ENCODE results near the gene KRT76. TPM values are rescaled to one million over a fixed set of nuclear protein-coding genes. Genes with fewer than 3 reads are reported as not detected.

KRT76 gene
- total RNA-seq, 1 experiment from 2014 or later: not detected

DNA sequence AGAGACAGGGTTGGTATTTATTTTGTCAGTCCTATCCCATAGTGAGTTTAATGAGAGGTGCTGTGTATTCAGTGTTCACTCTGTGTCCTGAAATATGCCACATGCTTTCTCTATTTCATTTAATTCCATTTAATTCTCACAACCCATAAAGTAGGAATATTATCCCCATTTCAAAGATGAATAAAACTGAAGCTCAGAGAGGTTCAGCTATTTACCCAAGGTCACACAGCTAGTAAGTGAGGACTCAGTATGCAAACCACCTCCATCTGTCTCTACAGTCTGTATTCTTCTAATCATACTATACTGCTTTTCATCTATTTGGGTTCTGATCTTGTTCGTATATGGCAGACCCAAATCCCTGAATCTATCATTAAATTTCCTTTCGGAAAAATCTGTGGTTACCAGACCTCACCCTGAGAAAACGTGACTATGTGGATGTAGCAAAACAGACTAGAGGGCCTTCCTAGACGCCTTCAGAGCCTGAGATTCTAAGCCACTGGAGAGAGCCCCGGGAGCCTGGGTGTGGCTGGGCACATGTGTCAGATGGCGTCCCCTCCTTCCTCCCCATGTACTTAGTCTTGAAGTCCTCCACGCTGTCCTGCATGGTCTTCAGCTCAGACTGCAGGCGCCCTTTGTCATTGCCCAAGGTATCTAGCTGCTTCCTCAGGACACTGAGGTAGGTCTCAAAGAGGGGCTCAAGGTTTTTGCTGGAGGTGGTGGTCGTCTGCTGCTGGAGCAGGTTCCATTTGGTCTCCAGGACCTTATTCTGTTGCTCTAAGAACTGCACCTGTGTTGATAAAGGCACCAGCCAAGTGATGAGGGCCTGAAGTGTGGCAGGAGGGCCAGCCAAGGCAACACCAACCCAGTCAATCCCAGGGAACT is 34.3 kb upstream of the KRT76 start:
- Mint-ChIP-seq H3K36me3 (ENCODE audit: insufficient read depth, unreplicated experiment) (no peaks in the 10 kb centered on the region), H3K27me3 (ENCODE audit: unreplicated experiment) (peaks cover 51% of the 10 kb centered on the region), H3K4me3 (ENCODE audit: low read depth, unreplicated experiment) (no peak overlapping the region), H3K4me1 (ENCODE audit: low read depth, unreplicated experiment) (peaks cover 8% of the 10 kb centered on the region), H3K9me3 (ENCODE audit: low read depth, unreplicated experiment) (no peaks in the 10 kb centered on the region), H3K27ac (ENCODE audit: unreplicated experiment) (no peak overlapping the region)
- intact Hi-C loops (cut with micrococcal nuclease; ENCODE audit: unreplicated experiment): no loop called here
- TF ChIP-seq, protein P1, sequence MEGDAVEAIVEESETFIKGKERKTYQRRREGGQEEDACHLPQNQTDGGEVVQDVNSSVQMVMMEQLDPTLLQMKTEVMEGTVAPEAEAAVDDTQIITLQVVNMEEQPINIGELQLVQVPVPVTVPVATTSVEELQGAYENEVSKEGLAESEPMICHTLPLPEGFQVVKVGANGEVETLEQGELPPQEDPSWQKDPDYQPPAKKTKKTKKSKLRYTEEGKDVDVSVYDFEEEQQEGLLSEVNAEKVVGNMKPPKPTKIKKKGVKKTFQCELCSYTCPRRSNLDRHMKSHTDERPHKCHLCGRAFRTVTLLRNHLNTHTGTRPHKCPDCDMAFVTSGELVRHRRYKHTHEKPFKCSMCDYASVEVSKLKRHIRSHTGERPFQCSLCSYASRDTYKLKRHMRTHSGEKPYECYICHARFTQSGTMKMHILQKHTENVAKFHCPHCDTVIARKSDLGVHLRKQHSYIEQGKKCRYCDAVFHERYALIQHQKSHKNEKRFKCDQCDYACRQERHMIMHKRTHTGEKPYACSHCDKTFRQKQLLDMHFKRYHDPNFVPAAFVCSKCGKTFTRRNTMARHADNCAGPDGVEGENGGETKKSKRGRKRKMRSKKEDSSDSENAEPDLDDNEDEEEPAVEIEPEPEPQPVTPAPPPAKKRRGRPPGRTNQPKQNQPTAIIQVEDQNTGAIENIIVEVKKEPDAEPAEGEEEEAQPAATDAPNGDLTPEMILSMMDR (IDR thresholded peaks at IDR 0.05; ENCODE audit: unreplicated experiment): no peak
- CTCF ChIA-PET: no interaction called here
- DNase-seq: no peak
- BruUV-seq (replicated peaks): no TSS peak

DNA sequence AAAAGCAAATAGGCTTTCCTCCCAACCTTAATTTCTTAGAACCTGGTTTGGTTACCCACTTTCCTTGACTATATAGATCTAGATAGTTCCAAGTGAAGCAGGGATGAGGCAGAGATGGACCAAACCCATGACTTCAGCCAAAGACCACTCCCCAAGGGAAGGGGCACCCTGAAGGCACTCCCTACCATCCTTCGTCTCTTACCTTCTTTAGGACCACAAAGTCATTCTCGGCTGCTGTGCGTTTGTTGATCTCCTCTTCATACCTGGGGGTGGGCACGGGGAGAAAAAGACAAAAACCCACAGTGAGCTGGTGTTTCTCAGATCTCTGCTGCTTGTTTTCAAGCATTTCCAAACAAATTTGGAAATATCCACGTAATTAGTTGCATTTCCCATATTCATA is 33.4 kb upstream of the KRT76 start:
- TF ChIP-seq, protein P1 (IDR thresholded peaks at IDR 0.05; ENCODE audit: unreplicated experiment): no peak
- BruUV-seq (replicated peaks): no TSS peak
- CTCF ChIA-PET: no interaction called here

DNA sequence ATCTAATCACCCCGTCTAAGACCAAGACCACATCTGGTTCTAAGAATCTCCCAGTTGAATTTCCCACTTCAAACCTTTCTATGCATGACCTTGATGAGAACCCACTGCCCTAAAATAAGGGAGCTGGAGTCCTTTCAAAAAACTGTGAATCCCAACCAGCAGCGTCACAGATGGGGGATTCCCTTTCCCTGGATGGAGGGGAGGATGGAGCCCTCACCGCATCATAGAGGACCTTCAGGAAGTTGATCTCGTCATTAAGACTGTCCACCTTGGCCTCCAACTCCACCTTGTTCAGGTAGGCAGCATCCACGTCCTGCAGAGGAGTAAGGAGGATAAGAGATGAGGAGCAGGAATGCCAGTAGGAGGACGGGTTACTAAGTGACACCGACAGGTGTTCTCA is 32.0 kb upstream of the KRT76 start:
- BruUV-seq (replicated peaks): no TSS peak
- no peaks in the 10 kb centered on the region for H3K36me3 Mint-ChIP-seq (ENCODE audit: insufficient read depth, unreplicated experiment)
- peaks cover 3% of the 10 kb centered on the region for H3K4me1 Mint-ChIP-seq (ENCODE audit: low read depth, unreplicated experiment)
- TF ChIP-seq, protein P1 (IDR thresholded peaks at IDR 0.05; ENCODE audit: unreplicated experiment): no peak
- no peak for DNase-seq
- intact Hi-C loops (cut with micrococcal nuclease; ENCODE audit: unreplicated experiment): no loop called here
- CTCF ChIA-PET: no interaction called here
- peaks cover 51% of the 10 kb centered on the region for H3K27me3 Mint-ChIP-seq (ENCODE audit: unreplicated experiment)
- no peak overlapping the region for H3K4me3 Mint-ChIP-seq (ENCODE audit: low read depth, unreplicated experiment)
- H3K9me3 Mint-ChIP-seq (ENCODE audit: low read depth, unreplicated experiment): no peaks in the 10 kb centered on the region
- no peak overlapping the region for H3K27ac Mint-ChIP-seq (ENCODE audit: unreplicated experiment)

More for the DNA sequence above, 33.4 kb upstream of the KRT76 start:
- Mint-ChIP-seq H3K27me3 (ENCODE audit: unreplicated experiment) (peaks cover 59% of the 10 kb centered on the region), H3K4me1 (ENCODE audit: low read depth, unreplicated experiment) (peaks cover 8% of the 10 kb centered on the region), H3K27ac (ENCODE audit: unreplicated experiment) (no peak overlapping the region), H3K4me3 (ENCODE audit: low read depth, unreplicated experiment) (no peak overlapping the region), H3K9me3 (ENCODE audit: low read depth, unreplicated experiment) (no peaks in the 10 kb centered on the region), H3K36me3 (ENCODE audit: insufficient read depth, unreplicated experiment) (no peaks in the 10 kb centered on the region)
- intact Hi-C loops (cut with micrococcal nuclease; ENCODE audit: unreplicated experiment): no loop called here
- no peak for DNase-seq

DNA sequence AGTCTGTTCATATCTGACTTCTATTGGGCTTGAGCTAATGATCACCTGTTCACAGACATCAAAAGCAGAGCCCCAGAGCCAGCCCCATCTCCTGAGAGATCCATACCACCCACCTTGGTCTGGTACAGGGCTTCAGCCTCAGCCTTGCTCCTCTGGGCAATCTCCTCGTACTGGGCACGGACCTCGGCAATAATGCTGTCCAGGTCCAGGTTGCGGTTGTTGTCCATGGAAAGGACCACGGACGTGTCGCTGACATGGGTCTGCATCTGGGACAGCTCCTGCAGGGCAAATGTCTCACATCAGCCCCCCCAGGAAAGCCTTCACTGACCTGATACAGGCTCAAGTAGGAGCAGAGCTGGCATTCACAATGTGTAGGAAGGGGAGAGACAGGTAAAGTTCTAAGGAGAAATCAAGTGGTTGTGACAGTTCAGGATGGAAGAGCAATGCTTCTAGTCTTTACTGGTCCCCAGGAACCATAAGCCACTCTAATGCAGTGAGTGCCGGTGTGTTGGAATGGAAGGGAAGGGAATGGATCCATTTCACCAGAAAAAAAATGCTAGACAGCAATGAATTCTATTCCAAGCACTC is 31.5 kb upstream of the KRT76 start:
- no peaks in the 10 kb centered on the region for H3K36me3 Mint-ChIP-seq (ENCODE audit: insufficient read depth, unreplicated experiment)
- no peaks in the 10 kb centered on the region for H3K4me1 Mint-ChIP-seq (ENCODE audit: low read depth, unreplicated experiment)
- CTCF ChIA-PET: no interaction called here
- TF ChIP-seq, protein P1 (IDR thresholded peaks at IDR 0.05; ENCODE audit: unreplicated experiment): no peak
- no peak overlapping the region for H3K27ac Mint-ChIP-seq (ENCODE audit: unreplicated experiment)
- no TSS peak for BruUV-seq (replicated peaks)
- H3K4me3 Mint-ChIP-seq (ENCODE audit: low read depth, unreplicated experiment): no peak overlapping the region
- DNase-seq: no peak
- intact Hi-C loops (cut with micrococcal nuclease; ENCODE audit: unreplicated experiment): no loop called here
- H3K27me3 Mint-ChIP-seq (ENCODE audit: unreplicated experiment): peaks cover 48% of the 10 kb centered on the region
- no peaks in the 10 kb centered on the region for H3K9me3 Mint-ChIP-seq (ENCODE audit: low read depth, unreplicated experiment)

Data from Calu3 (cell line).